ENCODE measurements around the gene LDOC1.

DNA sequence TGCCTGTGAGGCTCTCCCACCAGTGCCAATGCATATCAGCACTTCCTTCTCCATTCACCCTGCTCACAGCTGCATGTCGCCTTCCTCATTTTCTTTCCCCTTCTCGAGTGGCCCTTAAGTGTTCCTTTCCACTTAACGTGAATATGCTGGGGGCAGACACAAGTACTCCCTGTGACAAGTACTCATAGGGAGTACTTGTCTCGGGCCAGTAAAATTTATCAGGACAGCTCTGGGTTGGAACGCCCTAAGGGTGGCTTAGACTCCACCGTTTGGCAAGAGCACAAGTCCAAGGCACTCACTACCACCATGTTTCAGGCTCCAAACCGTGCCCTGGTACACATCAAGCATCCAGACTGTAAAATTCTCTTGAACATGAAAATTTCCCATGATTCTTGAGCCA is 3.9 kb upstream of the LDOC1 start:
- no peak for TF ChIP-seq CTCF (IDR thresholded peaks at IDR 0.05)
- no peak for TF ChIP-seq POLR2A (IDR thresholded peaks at IDR 0.05)
